Calu3 (cell line): ENCODE data around the gene ATG9B. TPM values are rescaled to one million over a fixed set of nuclear protein-coding genes. Genes with fewer than 3 reads are reported as not detected.

Source experiments
- BruUV-seq: library from RNA; stranded (reverse); fragments of 400-500 nt; replicated peaks from 2 replicates; lab custom pipeline; 2021; lab: Mats Ljungman, UMichigan
- CTCF ChIA-PET: fragments of 300-600 bp; sonication (Branson Sonifier 250); formaldehyde crosslinking; loops from one replicate; lab custom pipeline; 2022; ENCODE audit warnings: antibody characterized with exemption; lab: Charles Lee
- DNase-seq: peaks from one replicate; pipeline ENCODE4 v3.0.0; 2022
- H3K27ac Mint-ChIP-seq: one replicate; pipeline ENCODE4 v1.8.0; 2022; ENCODE audit warnings: mixed read lengths; ENCODE audit not compliant: unreplicated experiment
- H3K27me3 Mint-ChIP-seq: one replicate; pipeline ENCODE4 v1.8.0; 2022; ENCODE audit warnings: mixed read lengths; ENCODE audit not compliant: unreplicated experiment
- H3K36me3 Mint-ChIP-seq: one replicate; pipeline ENCODE4 v1.8.0; 2022; ENCODE audit warnings: mild to moderate bottlenecking, moderate library complexity, mixed read lengths; ENCODE audit not compliant: insufficient read depth, unreplicated experiment
- H3K4me1 Mint-ChIP-seq: one replicate; pipeline ENCODE4 v1.8.0; 2022; ENCODE audit warnings: mild to moderate bottlenecking, low read depth, mixed read lengths; ENCODE audit not compliant: unreplicated experiment
- H3K4me3 Mint-ChIP-seq: one replicate; pipeline ENCODE4 v1.8.0; 2022; ENCODE audit warnings: mild to moderate bottlenecking, low read depth, moderate library complexity, mixed read lengths; ENCODE audit not compliant: unreplicated experiment
- H3K9me3 Mint-ChIP-seq: one replicate; pipeline ENCODE4 v1.8.0; 2022; ENCODE audit warnings: low read depth, mixed read lengths; ENCODE audit not compliant: unreplicated experiment
- CTCF ChIP-seq: fragments of 200-600 bp; IDR thresholded peaks from one replicate; pipeline ENCODE4 v1.8.0; 2022; ENCODE audit warnings: antibody characterized with exemption; ENCODE audit not compliant: unreplicated experiment
- intact Hi-C: fragments of 100-400 bp; cut with micrococcal nuclease; formaldehyde crosslinking; loops from one replicate; pipeline ENCODE4 v1.10.0; 2022; ENCODE audit not compliant: unreplicated experiment
- total RNA-seq: library from RNA; stranded (reverse); gene quantifications from 2 replicates; pipeline ENCODE4 v1.2.3, GENCODE V29; 2022

Gene ATG9B
- total RNA-seq, 1 experiment from 2014 or later = 7.9 TPM

GRCh38 chr7:151057506-151057988 lies 33.3 kb upstream of the ATG9B start, which contains the start of gene CDK5:
Gene CDK5, minus strand, starts transcription at chr7:151057897. Its CDS starts 49 bp downstream, at chr7:151057848.
- Mint-ChIP-seq H3K4me1 (peaks cover 33% of the 10 kb centered on the region), H3K27ac (peak within 1 kb of the TSS; percentile 67), H3K4me3 (peak within 1 kb of the TSS; percentile 94), H3K36me3 (peaks cover 63% of the 10 kb centered on the region), H3K27me3 (no peaks in the 10 kb centered on the region), H3K9me3 (no peaks in the 10 kb centered on the region)
- TF ChIP-seq CTCF = no peak
- BruUV-seq = no TSS peak
- intact Hi-C loops = no loop called here
- no peak for DNase-seq
- CTCF ChIA-PET = interaction anchor here (2.0 kb wide), 1 partner anchor 29 kb away, joined by 13 read pairs; the partner anchor contains the start of gene ABCB8

GRCh38 chr7:151056666-151057505 lies 32.6 kb upstream of the ATG9B start:
- H3K36me3 Mint-ChIP-seq = peaks cover 57% of the 10 kb centered on the region
- BruUV-seq = no TSS peak
- CTCF ChIA-PET = interaction anchor here (2.0 kb wide), 1 partner anchor 29 kb away, joined by 13 read pairs; the partner anchor contains the start of gene ABCB8
- H3K4me1 Mint-ChIP-seq = peaks cover 32% of the 10 kb centered on the region
- peak overlapping the region; percentile 94 for H3K4me3 Mint-ChIP-seq
- peak overlapping the region; percentile 67 for H3K27ac Mint-ChIP-seq
- intact Hi-C loops = no loop called here
- H3K9me3 Mint-ChIP-seq = no peaks in the 10 kb centered on the region
- no peaks in the 10 kb centered on the region for H3K27me3 Mint-ChIP-seq
- no peak for TF ChIP-seq CTCF
- no peak for DNase-seq

GRCh38 chr7:151056283-151056665 lies 32.0 kb upstream of the ATG9B start:
- no peak for TF ChIP-seq CTCF
- Mint-ChIP-seq H3K9me3 (no peaks in the 10 kb centered on the region), H3K4me3 (peak overlapping the region; percentile 94), H3K27ac (peak overlapping the region; percentile 67), H3K4me1 (peaks cover 25% of the 10 kb centered on the region), H3K36me3 (peaks cover 51% of the 10 kb centered on the region), H3K27me3 (no peaks in the 10 kb centered on the region)
- BruUV-seq = no TSS peak
- DNase-seq = no peak
- CTCF ChIA-PET = no interaction called here
- intact Hi-C loops = no loop called here

- CTCF ChIA-PET = no interaction called here
- no TSS peak for BruUV-seq
- intact Hi-C loops = no loop called here
- H3K4me1 Mint-ChIP-seq = peaks cover 13% of the 10 kb centered on the region
- no peak overlapping the region for H3K4me3 Mint-ChIP-seq
- no peaks in the 10 kb centered on the region for H3K27me3 Mint-ChIP-seq
- H3K27ac Mint-ChIP-seq = no peak overlapping the region
- DNase-seq = no peak
- H3K36me3 Mint-ChIP-seq = peaks cover 26% of the 10 kb centered on the region
- no peaks in the 10 kb centered on the region for H3K9me3 Mint-ChIP-seq
- no peak for TF ChIP-seq CTCF
Measured at GRCh38 chr7:151053751-151054150, 29.5 kb upstream of the ATG9B start.
